ENCODE results near the gene SDC3. TPM values are rescaled to one million over a fixed set of nuclear protein-coding genes. Genes with fewer than 3 reads are reported as not detected.

The SDC3 gene
- total RNA-seq, 1 experiment from 2014 or later, result 33.7 TPM

GRCh38 chr1:30874176-30874575 lies 34.4 kb downstream of the SDC3 start:
- no peak overlapping the region for H2AFZ ChIP-seq
- H3K4me2 ChIP-seq, result no peak overlapping the region
- H3K79me2 ChIP-seq (ENCODE audit: low read depth), result no peaks in the 10 kb centered on the region
- CTCF ChIA-PET, result no interaction called here
- TF ChIP-seq CTCF (conservative IDR thresholded peaks at IDR 0.05) (no peak), EZH2 (IDR thresholded peaks at IDR 0.05; ENCODE audit: low read depth) (no peak)
- DNase-seq, result no peak
- no peak overlapping the region for H3K27ac ChIP-seq
- H3F3A ChIP-seq (ENCODE audit: insufficient read depth, low read depth), result no peaks in the 10 kb centered on the region
- POLR2A ChIA-PET (ENCODE audit: unreplicated experiment), result no interaction called here
- H3K4me1 ChIP-seq (replicated peaks; ENCODE audit: insufficient read depth), result no peaks in the 10 kb centered on the region
- H3K36me3 ChIP-seq (ENCODE audit: low read depth), result no peaks in the 10 kb centered on the region
- no TSS peak for BruUV-seq (replicated peaks)
- intact Hi-C loops (cut with micrococcal nuclease; ENCODE audit: unreplicated experiment), result no loop called here
- H3K9me2 ChIP-seq (ENCODE audit: insufficient read depth), result no peaks in the 10 kb centered on the region
- no peaks in the 10 kb centered on the region for H3K27me3 ChIP-seq (ENCODE audit: insufficient read depth, low read depth)
- H4K20me1 ChIP-seq (ENCODE audit: insufficient read depth), result no peaks in the 10 kb centered on the region
- H3K4me3 ChIP-seq, result no peak overlapping the region
- no peaks in the 10 kb centered on the region for H3K9me3 ChIP-seq (ENCODE audit: insufficient read depth, low read depth)

GRCh38 chr1:30872948-30873263 lies 35.7 kb downstream of the SDC3 start:
- ChIA-PET POLR2A (ENCODE audit: unreplicated experiment) (no interaction called here), CTCF (no interaction called here)
- no peaks in the 10 kb centered on the region for H3K36me3 ChIP-seq (ENCODE audit: low read depth)

GRCh38 chr1:30872033-30872947 lies 36.3 kb downstream of the SDC3 start:
- no peak for DNase-seq
- H3K27ac ChIP-seq, result no peak overlapping the region
- H2AFZ ChIP-seq, result no peak overlapping the region
- H3K4me3 ChIP-seq, result no peak overlapping the region
- no peaks in the 10 kb centered on the region for H3K36me3 ChIP-seq (ENCODE audit: low read depth)
- no peaks in the 10 kb centered on the region for H3K9me3 ChIP-seq (ENCODE audit: insufficient read depth, low read depth)
- no peaks in the 10 kb centered on the region for H4K20me1 ChIP-seq (ENCODE audit: insufficient read depth)
- H3K4me2 ChIP-seq, result no peak overlapping the region
- no peaks in the 10 kb centered on the region for H3K79me2 ChIP-seq (ENCODE audit: low read depth)
- H3F3A ChIP-seq (ENCODE audit: insufficient read depth, low read depth), result no peaks in the 10 kb centered on the region
- no peaks in the 10 kb centered on the region for H3K9me2 ChIP-seq (ENCODE audit: insufficient read depth)
- BruUV-seq (replicated peaks), result TSS peak; percentile 55
- TF ChIP-seq EZH2 (IDR thresholded peaks at IDR 0.05; ENCODE audit: low read depth), result no peak
- no peak for TF ChIP-seq CTCF (conservative IDR thresholded peaks at IDR 0.05)
- ChIA-PET POLR2A (ENCODE audit: unreplicated experiment) (no interaction called here), CTCF (no interaction called here)
- H3K4me1 ChIP-seq (replicated peaks; ENCODE audit: insufficient read depth), result no peaks in the 10 kb centered on the region
- intact Hi-C loops (cut with micrococcal nuclease; ENCODE audit: unreplicated experiment), result no loop called here
- H3K27me3 ChIP-seq (ENCODE audit: insufficient read depth, low read depth), result no peaks in the 10 kb centered on the region

More at GRCh38 chr1:30872948-30873263, 35.7 kb downstream of the SDC3 start:
- H3K9me3 ChIP-seq (ENCODE audit: insufficient read depth, low read depth), result no peaks in the 10 kb centered on the region
- no peak overlapping the region for H3K4me3 ChIP-seq
- no TSS peak for BruUV-seq (replicated peaks)
- no peaks in the 10 kb centered on the region for H3K4me1 ChIP-seq (replicated peaks; ENCODE audit: insufficient read depth)
- DNase-seq, result no peak
- intact Hi-C loops (cut with micrococcal nuclease; ENCODE audit: unreplicated experiment), result no loop called here
- no peaks in the 10 kb centered on the region for H3F3A ChIP-seq (ENCODE audit: insufficient read depth, low read depth)
- no peaks in the 10 kb centered on the region for H3K9me2 ChIP-seq (ENCODE audit: insufficient read depth)
- H3K27ac ChIP-seq, result no peak overlapping the region
- H4K20me1 ChIP-seq (ENCODE audit: insufficient read depth), result no peaks in the 10 kb centered on the region
- H3K27me3 ChIP-seq (ENCODE audit: insufficient read depth, low read depth), result no peaks in the 10 kb centered on the region
- TF ChIP-seq EZH2 (IDR thresholded peaks at IDR 0.05; ENCODE audit: low read depth) (no peak), CTCF (conservative IDR thresholded peaks at IDR 0.05) (no peak)
- H3K4me2 ChIP-seq, result no peak overlapping the region
- no peak overlapping the region for H2AFZ ChIP-seq
- no peaks in the 10 kb centered on the region for H3K79me2 ChIP-seq (ENCODE audit: low read depth)

Measured in PC-9 (cell line).